GM21737 (cell line): ENCODE data around the gene PHRF1.
"Not testable (repeated sequence)": the region's sequence is repeated elsewhere in the genome, so short reads cannot be mapped to it uniquely, and the experiment has no call there.

Source experiments
- ATAC-seq: cut with Tn5 transposase; IDR thresholded peaks from one replicate; pipeline ENCODE4 v1.9.1; 2021; ENCODE audit warnings: mild to moderate bottlenecking, moderate library complexity; ENCODE audit not compliant: unreplicated experiment

The PHRF1 gene

GRCh38 chr11:626475-627307, 50.4 kb downstream of the PHRF1 start, which contains the start of gene SCT:
Gene SCT, minus strand, starts transcription at chr11:627181. Its CDS starts 38 bp downstream, at chr11:627143.
- ATAC-seq, result no peak

- no peak for ATAC-seq
These were observed 51.0 kb downstream of the PHRF1 start for GRCh38 chr11:627308-627576.

- ATAC-seq, result no peak
These were observed 51.8 kb downstream of the PHRF1 start for GRCh38 chr11:628056-628455.

- ATAC-seq, result no peak
These were observed 52.9 kb downstream of the PHRF1 start for GRCh38 chr11:629237-629583.

- no peak for ATAC-seq
These were observed 54.6 kb downstream of the PHRF1 start for GRCh38 chr11:630871-631270.

GRCh38 chr11:635945-636510, 59.8 kb downstream of the PHRF1 start:
- ATAC-seq, result no peak

GRCh38 chr11:636511-637332, 60.5 kb downstream of the PHRF1 start, which contains the start of gene DRD4:
Gene DRD4, plus strand, starts transcription at chr11:637269. Its CDS starts 36 bp downstream, at chr11:637305.
- no peak for ATAC-seq

- no peak for ATAC-seq
These were observed 61.0 kb downstream of the PHRF1 start for GRCh38 chr11:637333-637592.

- ATAC-seq, result no peak
These were observed 61.6 kb downstream of the PHRF1 start for GRCh38 chr11:637593-638521.

GRCh38 chr11:638631-639331, 62.5 kb downstream of the PHRF1 start:
- ATAC-seq, result no peak

- no peak for ATAC-seq
These were observed 63.2 kb downstream of the PHRF1 start for GRCh38 chr11:639332-639955.

- ATAC-seq, result no peak
These were observed 63.9 kb downstream of the PHRF1 start for GRCh38 chr11:640021-640706.

GRCh38 chr11:641806-642370, 65.6 kb downstream of the PHRF1 start:
- no peak for ATAC-seq

- ATAC-seq, result no peak
These were observed 67.1 kb downstream of the PHRF1 start for GRCh38 chr11:643366-643765.

- ATAC-seq, result no peak
These were observed 67.8 kb downstream of the PHRF1 start for GRCh38 chr11:643849-644738.

- ATAC-seq, result no peak
These were observed 69.3 kb downstream of the PHRF1 start for GRCh38 chr11:645536-645935.

- ATAC-seq, result no peak
These were observed 69.9 kb downstream of the PHRF1 start for GRCh38 chr11:646214-646613.

- ATAC-seq, result not testable (repeated sequence)
These were observed 71.4 kb downstream of the PHRF1 start for GRCh38 chr11:647672-648158.
